Panc1 (cell line): ENCODE data around the gene CRYBG3.
"Not testable (repeated sequence)": the region's sequence is repeated elsewhere in the genome, so short reads cannot be mapped to it uniquely, and the experiment has no call there.

ENCODE experiments used
- CTCF ChIP-seq: fragments of 450-650 bp; IDR thresholded peaks from 2 replicates; pipeline ENCODE4 v1.5.1; 2017; ENCODE audit warnings: mild to moderate bottlenecking
- POLR2AphosphoS5 ChIP-seq: IDR thresholded peaks from 2 replicates; pipeline ENCODE4 v1.6.1; 2012; ENCODE audit warnings: mild to moderate bottlenecking, low read depth, low read length, moderate library complexity
- REST ChIP-seq, 2 experiments: IDR thresholded peaks; 2 replicates each; pipeline ENCODE4 v1.6.1; 2011 to 2012; ENCODE audit warnings: low read depth in 2 of 2, control low read depth in 1 of 2, low read length in 1 of 2, mild to moderate bottlenecking in 1 of 2, moderate library complexity in 1 of 2; ENCODE audit not compliant: insufficient read depth in 1 of 2
- SIN3A ChIP-seq: IDR thresholded peaks from 2 replicates; pipeline ENCODE4 v1.6.1; 2012; ENCODE audit warnings: low read depth, mild to moderate bottlenecking, low read length, moderate library complexity, borderline replicate concordance; ENCODE audit not compliant: insufficient read depth
- TCF7L2 ChIP-seq: IDR thresholded peaks from 2 replicates; pipeline ENCODE4 v1.6.1; 2011; ENCODE audit warnings: mild to moderate bottlenecking, low read depth, low read length, inconsistent platforms

GRCh38 chr3:97909830-97910229 lies 88.0 kb downstream of the CRYBG3 start:
- not testable (repeated sequence) for TF ChIP-seq SIN3A; CTCF; REST (IDR thresholded peaks at IDR 0.05; ENCODE audit: insufficient read depth in 1 of 2, low read depth in 2 of 2, low read length in 1 of 2); POLR2AphosphoS5; TCF7L2
